GM10266 (cell line): ENCODE results near the gene SMTNL1.

Source experiments
- DNase-seq: peaks from one replicate; pipeline ENCODE4 v3.0.0; 2012; ENCODE audit errors: extremely low spot score
- CTCF ChIP-seq: IDR thresholded peaks from 2 replicates; pipeline ENCODE4 v1.5.1; 2012; ENCODE audit warnings: mild to moderate bottlenecking, low read depth; ENCODE audit not compliant: control insufficient read depth, insufficient read depth; ENCODE audit errors: missing control alignments

SMTNL1 gene

GRCh38 chr11:57512646-57513451 lies 24.5 kb upstream of the SMTNL1 start:
- TF ChIP-seq CTCF, result no peak
- no peak for DNase-seq

GRCh38 chr11:57513452-57513795 lies 24.0 kb upstream of the SMTNL1 start:
- no peak for TF ChIP-seq CTCF
- no peak for DNase-seq

- DNase-seq, result no peak
- TF ChIP-seq CTCF, result no peak
Measured at GRCh38 chr11:57513911-57514537, 23.4 kb upstream of the SMTNL1 start.

- peak; percentile 69 for DNase-seq
- TF ChIP-seq CTCF, result no peak
Measured at GRCh38 chr11:57514538-57515331, 22.7 kb upstream of the SMTNL1 start.

- no peak for TF ChIP-seq CTCF
- DNase-seq, result peak; percentile 69
Measured at GRCh38 chr11:57515332-57516060, 21.9 kb upstream of the SMTNL1 start, which contains the start of gene SLC43A1. TSS of gene SLC43A1 (minus strand) at chr11:57515702. CDS start at chr11:57514111, 1,591 bp downstream.

- TF ChIP-seq CTCF, result no peak
- no peak for DNase-seq
Measured at GRCh38 chr11:57516061-57516443, 21.3 kb upstream of the SMTNL1 start.

- DNase-seq, result no peak
Measured at GRCh38 chr11:57521116-57521515, 16.3 kb upstream of the SMTNL1 start.

More at GRCh38 chr11:57521116-57521515, 16.3 kb upstream of the SMTNL1 start:
- no peak for TF ChIP-seq CTCF
